ENCODE results near the gene OAT. TPM values are rescaled to one million over a fixed set of nuclear protein-coding genes. Genes with fewer than 3 reads are reported as not detected.

OAT gene
- total RNA-seq, 1 donor from 2014 or later: 54.2 TPM

DNA sequence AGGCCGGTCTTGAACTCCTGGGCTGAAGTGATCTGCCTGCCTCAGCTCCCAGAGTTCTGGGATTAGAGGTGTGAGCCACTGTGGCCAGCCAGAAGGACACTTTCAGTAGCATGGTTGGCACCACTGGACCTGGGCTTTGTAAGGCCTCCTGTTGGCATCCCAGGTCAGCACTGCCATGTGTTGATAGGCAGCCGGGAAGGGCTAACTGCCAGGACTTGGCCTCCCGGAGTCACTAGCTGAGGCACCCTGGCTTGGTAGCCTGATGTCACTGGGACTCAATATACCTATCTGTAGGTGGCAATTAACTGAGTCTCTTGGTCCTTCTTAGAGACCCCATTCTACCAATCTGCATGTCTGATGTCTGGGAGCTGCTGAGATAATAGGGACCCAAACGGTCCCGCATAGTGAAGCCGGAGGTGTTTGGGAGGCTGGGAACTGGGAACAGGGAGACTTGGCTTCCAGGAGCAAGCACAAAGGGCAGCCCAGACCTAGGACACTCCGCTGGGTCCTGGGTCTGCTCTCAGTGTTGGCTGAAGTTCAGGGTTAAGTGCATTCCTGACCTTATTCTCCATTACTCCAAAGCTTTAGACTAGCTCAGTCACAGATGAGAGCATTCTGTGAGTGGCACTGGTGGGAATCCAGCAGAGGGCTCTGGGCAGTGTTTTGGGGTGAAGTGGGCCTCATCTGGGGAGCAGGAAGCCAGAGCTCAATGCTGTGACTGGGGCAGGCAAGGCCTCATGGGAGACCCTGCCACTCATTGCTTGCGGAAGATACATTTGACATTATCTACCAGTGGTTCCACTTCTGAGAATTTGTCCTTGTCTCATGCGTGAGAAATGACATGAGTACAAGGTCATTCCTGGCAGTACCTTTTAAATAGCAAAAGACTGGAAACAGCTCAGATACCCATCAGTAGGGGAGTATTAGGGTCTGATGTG lies 45.6 kb upstream of the OAT start:
- H3K27me3 ChIP-seq (ENCODE audit: low read depth): no peaks in the 10 kb centered on the region
- H3K4me1 ChIP-seq: peaks cover 13% of the 10 kb centered on the region
- no peak for ATAC-seq
- H3K27ac ChIP-seq: no peak overlapping the region
- no peaks in the 10 kb centered on the region for H3K9me3 ChIP-seq
- H3K36me3 ChIP-seq: no peaks in the 10 kb centered on the region
- no peak overlapping the region for H3K4me3 ChIP-seq
- TF ChIP-seq, protein P1, sequence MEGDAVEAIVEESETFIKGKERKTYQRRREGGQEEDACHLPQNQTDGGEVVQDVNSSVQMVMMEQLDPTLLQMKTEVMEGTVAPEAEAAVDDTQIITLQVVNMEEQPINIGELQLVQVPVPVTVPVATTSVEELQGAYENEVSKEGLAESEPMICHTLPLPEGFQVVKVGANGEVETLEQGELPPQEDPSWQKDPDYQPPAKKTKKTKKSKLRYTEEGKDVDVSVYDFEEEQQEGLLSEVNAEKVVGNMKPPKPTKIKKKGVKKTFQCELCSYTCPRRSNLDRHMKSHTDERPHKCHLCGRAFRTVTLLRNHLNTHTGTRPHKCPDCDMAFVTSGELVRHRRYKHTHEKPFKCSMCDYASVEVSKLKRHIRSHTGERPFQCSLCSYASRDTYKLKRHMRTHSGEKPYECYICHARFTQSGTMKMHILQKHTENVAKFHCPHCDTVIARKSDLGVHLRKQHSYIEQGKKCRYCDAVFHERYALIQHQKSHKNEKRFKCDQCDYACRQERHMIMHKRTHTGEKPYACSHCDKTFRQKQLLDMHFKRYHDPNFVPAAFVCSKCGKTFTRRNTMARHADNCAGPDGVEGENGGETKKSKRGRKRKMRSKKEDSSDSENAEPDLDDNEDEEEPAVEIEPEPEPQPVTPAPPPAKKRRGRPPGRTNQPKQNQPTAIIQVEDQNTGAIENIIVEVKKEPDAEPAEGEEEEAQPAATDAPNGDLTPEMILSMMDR (IDR thresholded peaks at IDR 0.05): no peak
- no peak for DNase-seq
- intact Hi-C loops (cut with DNase I): no loop called here

DNA sequence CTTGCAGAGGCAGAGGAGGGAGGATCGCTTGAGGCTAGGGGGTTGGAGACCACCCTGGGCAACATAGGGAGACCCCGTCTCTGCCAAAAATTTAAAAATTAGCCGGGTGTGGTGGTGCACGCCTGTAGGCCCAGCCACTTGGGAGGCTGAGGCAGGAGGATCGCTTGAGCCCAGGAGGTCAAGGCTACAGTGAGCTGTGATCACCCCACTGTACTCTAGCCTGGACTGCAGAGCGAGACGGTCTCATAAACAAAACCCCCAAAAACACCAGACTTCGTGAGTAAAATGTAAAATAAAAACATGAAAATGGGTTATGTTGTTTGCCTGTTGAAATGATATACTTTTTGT lies 43.6 kb upstream of the OAT start:
- Histone ChIP-seq H3K4me1 (peaks cover 13% of the 10 kb centered on the region), H3K36me3 (no peaks in the 10 kb centered on the region), H3K4me3 (peak overlapping the region; percentile 74), H3K9me3 (no peaks in the 10 kb centered on the region), H3K27ac (peak overlapping the region; percentile 76), H3K27me3 (ENCODE audit: low read depth) (no peaks in the 10 kb centered on the region)
- no peak for DNase-seq
- no peak for ATAC-seq
- TF ChIP-seq, protein P1 (IDR thresholded peaks at IDR 0.05): no peak
- intact Hi-C loops (cut with DNase I): no loop called here

DNA sequence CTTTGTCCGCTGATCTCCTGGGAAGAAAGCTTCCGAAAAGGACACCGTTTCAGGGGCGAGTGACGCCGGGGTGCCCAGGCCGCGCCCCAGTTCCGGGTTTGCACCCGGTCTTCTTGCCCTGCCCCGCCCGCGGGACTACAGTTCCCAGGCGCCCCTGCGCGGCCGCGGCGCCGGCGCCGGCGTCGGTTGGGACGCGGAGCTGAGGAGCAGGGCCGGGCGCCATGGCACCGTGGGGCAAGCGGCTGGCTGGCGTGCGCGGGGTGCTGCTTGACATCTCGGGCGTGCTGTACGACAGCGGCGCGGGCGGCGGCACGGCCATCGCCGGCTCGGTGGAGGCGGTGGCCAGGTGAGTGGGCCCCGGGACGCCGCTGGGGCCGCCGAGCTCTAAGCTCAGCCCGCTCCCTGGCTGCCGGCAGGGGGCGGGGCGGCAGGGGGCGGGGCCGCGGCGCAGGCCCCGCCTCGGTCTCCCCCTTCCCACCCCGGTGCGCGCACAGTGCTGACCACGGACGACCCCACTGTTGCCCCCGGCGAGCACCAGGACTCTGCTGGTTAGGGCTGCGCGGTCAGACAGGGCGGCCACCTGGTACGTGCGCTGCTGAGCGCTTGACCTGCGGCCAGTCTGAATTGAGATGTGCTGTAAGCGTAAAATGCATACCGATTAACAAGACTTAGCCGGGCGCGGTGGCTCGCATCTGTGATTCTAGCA lies 43.1 kb upstream of the OAT start, which contains the start of gene LHPP:
LHPP (plus strand) TSS at position 182 of the 706 bp plus-strand sequence; CDS start at position 222, 40 bp downstream.
- TF ChIP-seq, protein P1 (IDR thresholded peaks at IDR 0.05): peak; percentile 47
- peak; percentile 97 to 99 for ATAC-seq
- H3K9me3 ChIP-seq: no peaks in the 10 kb centered on the region
- H3K4me1 ChIP-seq: peaks cover 13% of the 10 kb centered on the region
- peak; percentile 94 for DNase-seq
- H3K4me3 ChIP-seq: peak within 1 kb of the TSS; percentile 74
- H3K27ac ChIP-seq: peak within 1 kb of the TSS; percentile 76
- intact Hi-C loops (cut with DNase I): no loop called here
- no peaks in the 10 kb centered on the region for H3K27me3 ChIP-seq (ENCODE audit: low read depth)
- no peaks in the 10 kb centered on the region for H3K36me3 ChIP-seq

DNA sequence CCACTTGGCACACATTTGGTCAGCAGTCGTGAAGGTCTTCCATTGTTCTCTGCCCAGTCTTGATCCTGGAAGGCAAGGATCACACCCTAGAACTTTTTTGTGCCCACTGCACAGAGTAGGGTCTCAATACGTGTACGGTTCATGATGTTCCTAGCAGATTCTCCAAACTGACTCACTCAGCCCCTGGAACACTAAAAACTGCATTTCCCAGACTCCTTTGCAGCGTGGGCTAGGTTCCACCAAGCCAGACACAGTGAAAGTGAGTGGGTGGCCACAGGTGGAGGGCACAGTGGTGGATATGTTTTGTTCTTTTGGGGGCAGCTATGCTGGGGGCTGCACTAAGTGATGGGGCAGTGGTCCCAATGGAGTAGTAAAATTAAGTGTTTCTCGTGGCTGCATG lies 41.4 kb upstream of the OAT start:
- intact Hi-C loops (cut with DNase I): no loop called here
- peaks cover 13% of the 10 kb centered on the region for H3K4me1 ChIP-seq
- DNase-seq (no peak), ATAC-seq (no peak)
- TF ChIP-seq, protein P1 (IDR thresholded peaks at IDR 0.05): no peak
- peaks cover 10% of the 10 kb centered on the region for H3K27me3 ChIP-seq (ENCODE audit: low read depth)
- H3K4me3 ChIP-seq: no peak overlapping the region
- H3K36me3 ChIP-seq: no peaks in the 10 kb centered on the region
- H3K9me3 ChIP-seq: no peaks in the 10 kb centered on the region
- no peak overlapping the region for H3K27ac ChIP-seq

DNA sequence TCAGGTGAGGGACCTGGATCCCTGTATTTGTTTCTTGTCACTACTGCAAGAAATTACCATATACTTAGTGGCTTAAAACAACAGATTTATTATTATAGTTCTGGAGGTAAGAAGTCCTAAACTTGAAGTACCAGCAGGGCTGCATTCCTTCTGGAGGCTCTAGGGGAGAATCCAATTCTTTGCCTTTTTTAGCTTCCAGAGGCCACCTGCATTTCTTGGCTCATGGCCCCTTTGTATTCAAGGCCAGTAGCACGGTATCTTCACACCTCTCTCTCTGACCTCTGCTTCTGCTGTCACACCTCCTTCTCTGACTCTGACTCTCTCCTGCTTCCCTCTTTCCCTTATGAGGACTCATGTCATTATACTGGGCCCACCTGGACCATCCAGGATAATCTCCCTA lies 40.7 kb upstream of the OAT start:
- peaks cover 10% of the 10 kb centered on the region for H3K27me3 ChIP-seq (ENCODE audit: low read depth)
- intact Hi-C loops (cut with DNase I): no loop called here
- no peaks in the 10 kb centered on the region for H3K9me3 ChIP-seq
- no peak overlapping the region for H3K4me3 ChIP-seq
- TF ChIP-seq, protein P1 (IDR thresholded peaks at IDR 0.05): no peak
- no peak overlapping the region for H3K27ac ChIP-seq
- no peak for ATAC-seq
- DNase-seq: no peak
- peaks cover 13% of the 10 kb centered on the region for H3K4me1 ChIP-seq
- H3K36me3 ChIP-seq: no peaks in the 10 kb centered on the region
